HEK293 (cell line): Measurements from ENCODE around the gene SPINK4.

ENCODE experiments used
- CTCF ChIA-PET: fragments of 350-600 bp; formaldehyde crosslinking; extraction: SDS; loops from one replicate; lab custom pipeline; 2021; ENCODE audit warnings: antibody characterized with exemption; lab: Yijun Ruan, JAX
- POLR2A ChIA-PET: fragments of 300-600 bp; formaldehyde crosslinking; extraction: SDS; loops from one replicate; lab custom pipeline; 2020; ENCODE audit warnings: antibody characterized with exemption, inconsistent platforms; lab: Yijun Ruan, JAX
- H3K27ac ChIP-seq: fragments of 200-500 bp; sonication (Bioruptor generic); 2 replicates; pipeline ENCODE4 v1.5.1; 2014; ENCODE audit warnings: low read depth, low read length, control low read depth, inconsistent platforms; ENCODE audit errors: extremely low read depth
- H3K36me3 ChIP-seq, 2 experiments: fragments of 200-500 bp in 1 of 2; sonication (Bioruptor generic) in 1 of 2; 1 replicate in 1 of 2; 2 replicates in 1 of 2; pipeline ENCODE4 v1.5.1; 2014 to 2017; ENCODE audit warnings: inconsistent platforms in 2 of 2, low read length in 2 of 2; ENCODE audit not compliant: control insufficient read depth in 2 of 2, insufficient read depth in 1 of 2
- H3K4me1 ChIP-seq: fragments of 200-500 bp; sonication (Bioruptor generic); 2 replicates; pipeline ENCODE4 v1.5.1; 2014; ENCODE audit warnings: mild to moderate bottlenecking, low read length, inconsistent platforms; ENCODE audit not compliant: control insufficient read depth, insufficient read depth
- H3K4me3 ChIP-seq: 2 replicates; pipeline ENCODE4 v1.5.1; 2011; ENCODE audit warnings: low read depth, mild to moderate bottlenecking, control low read depth, low read length, moderate library complexity
- H3K9me3 ChIP-seq: fragments of 200-500 bp; sonication (Bioruptor generic); 2 replicates; pipeline ENCODE4 v1.5.1; 2014; ENCODE audit warnings: low read depth, low read length, inconsistent platforms; ENCODE audit not compliant: control insufficient read depth, insufficient read depth
- ELK4 ChIP-seq: IDR thresholded peaks from 2 replicates; pipeline ENCODE4 v1.6.1; 2011; ENCODE audit warnings: mild to moderate bottlenecking, low read depth, low read length, borderline replicate concordance
- GFI1B ChIP-seq: fragments of 450-650 bp; formaldehyde crosslinking; IDR thresholded peaks from 2 replicates; pipeline ENCODE4 v1.5.1; 2016; ENCODE audit warnings: missing biosample characterization, missing genetic modification characterization
- KLF1 ChIP-seq: fragments of 450-650 bp; formaldehyde crosslinking; IDR thresholded peaks from 2 replicates; pipeline ENCODE4 v1.5.1; 2016; ENCODE audit warnings: missing biosample characterization, missing genetic modification characterization
- KLF17 ChIP-seq: fragments of 450-650 bp; formaldehyde crosslinking; IDR thresholded peaks from 2 replicates; pipeline ENCODE4 v1.5.1; 2016; ENCODE audit warnings: missing biosample characterization, missing genetic modification characterization
- TRIM28 ChIP-seq: IDR thresholded peaks from 2 replicates; pipeline ENCODE4 v1.6.1; 2011; ENCODE audit warnings: low read length, control low read depth, borderline replicate concordance
- ZBTB21 ChIP-seq: fragments of 450-650 bp; formaldehyde crosslinking; IDR thresholded peaks from 2 replicates; pipeline ENCODE4 v1.5.1; 2017; ENCODE audit warnings: missing biosample characterization, missing genetic modification characterization
- ZBTB26 ChIP-seq: fragments of 450-650 bp; formaldehyde crosslinking; optimal IDR thresholded peaks from 2 replicates; pipeline ENCODE3; 2016; ENCODE audit warnings: missing biosample characterization, mild to moderate bottlenecking, missing genetic modification characterization
- ZNF10 ChIP-seq: fragments of 450-650 bp; formaldehyde crosslinking; IDR thresholded peaks from 2 replicates; pipeline ENCODE4 v1.5.1; 2017; ENCODE audit warnings: missing biosample characterization, missing genetic modification characterization
- ZNF138 ChIP-seq: fragments of 450-650 bp; formaldehyde crosslinking; IDR thresholded peaks from 2 replicates; pipeline ENCODE4 v1.5.1; 2016; ENCODE audit warnings: missing biosample characterization, missing genetic modification characterization, borderline replicate concordance
- ZNF518A ChIP-seq: fragments of 450-650 bp; formaldehyde crosslinking; conservative IDR thresholded peaks from 2 replicates; pipeline ENCODE4 v1.5.1; 2016; ENCODE audit warnings: low read depth, missing biosample characterization, missing genetic modification characterization
- ZNF571 ChIP-seq: fragments of 450-650 bp; formaldehyde crosslinking; IDR thresholded peaks from 2 replicates; pipeline ENCODE4 v1.5.0; 2017; ENCODE audit warnings: missing biosample characterization, missing genetic modification characterization
- ZNF626 ChIP-seq: fragments of 450-650 bp; sonication (Bioruptor Pico); formaldehyde crosslinking; IDR thresholded peaks from 2 replicates; pipeline ENCODE4 v1.5.1; 2018; ENCODE audit warnings: missing biosample characterization, missing genetic modification characterization, inconsistent platforms
- ZNF660 ChIP-seq: fragments of 450-650 bp; IDR thresholded peaks from 2 replicates; pipeline ENCODE4 v1.5.1; 2018; ENCODE audit warnings: missing biosample characterization, mild to moderate bottlenecking, missing genetic modification characterization
- ZNF664 ChIP-seq: fragments of 450-650 bp; formaldehyde crosslinking; IDR thresholded peaks from 2 replicates; pipeline ENCODE4 v1.5.1; 2016; ENCODE audit warnings: missing biosample characterization, missing genetic modification characterization
- ZNF692 ChIP-seq: fragments of 450-650 bp; formaldehyde crosslinking; IDR thresholded peaks from 2 replicates; pipeline ENCODE4 v1.5.1; 2016; ENCODE audit warnings: missing biosample characterization, missing genetic modification characterization
- ZNF843 ChIP-seq: fragments of 450-650 bp; formaldehyde crosslinking; IDR thresholded peaks from 2 replicates; pipeline ENCODE4 v1.5.1; 2016; ENCODE audit warnings: missing biosample characterization, missing genetic modification characterization
- ZSCAN18 ChIP-seq: fragments of 450-650 bp; formaldehyde crosslinking; IDR thresholded peaks from 2 replicates; pipeline ENCODE4 v1.5.1; 2016; ENCODE audit warnings: missing biosample characterization, missing genetic modification characterization
- ZSCAN23 ChIP-seq: fragments of 450-650 bp; formaldehyde crosslinking; IDR thresholded peaks from 2 replicates; pipeline ENCODE4 v1.5.1; 2016; ENCODE audit warnings: missing biosample characterization, missing genetic modification characterization

Gene SPINK4

GRCh38 chr9:33233626-33234342 is 6.2 kb upstream of the SPINK4 start (continued):
- TF ChIP-seq ZNF518A (tag by site-specific recombination) (peak; percentile 38; the same call in 1 of the 2 replicates), ZNF10 (no peak), ZNF660 (tag by site-specific recombination) (peak; percentile 68; the same call in 1 of the 2 replicates), KLF1 (tag by site-specific recombination) (peak; percentile 87), ZNF843 (tag by site-specific recombination) (0 out of 2 replicates have a peak, but pooled peaks have one; percentile 29), ZNF692 (tag by site-specific recombination) (peak; percentile 85), ZSCAN23 (tag by site-specific recombination) (no peak), ZNF138 (no peak), KLF17 (peak; percentile 95), ZBTB21 (peak; percentile 86; the same call in 1 of the 2 replicates)
- TF ChIP-seq, all 188 proteins: peak for 21

- no peaks in the 10 kb centered on the region for H3K9me3 ChIP-seq
- TF ChIP-seq TRIM28: no peak
- no peak for TF ChIP-seq GFI1B (tag by site-specific recombination)
- TF ChIP-seq ZSCAN18 (tag by site-specific recombination): no peak
- no peak for TF ChIP-seq ZNF626 (tag by site-specific recombination)
- TF ChIP-seq ZBTB26 (tag by site-specific recombination): no peak
- TF ChIP-seq ELK4: no peak
- no peak for TF ChIP-seq ZNF664
- TF ChIP-seq ZNF571 (tag by site-specific recombination): no peak
- H3K27ac ChIP-seq: no peak overlapping the region
- ChIA-PET CTCF (interaction anchor here (0.7 to 2.0 kb wide), 5 partner anchors 9 to 152 kb away, joined by 3 to 11 read pairs (median 4); no protein-coding TSS in a partner anchor), POLR2A (interaction anchor here (0.5 to 1.1 kb wide), 2 partner anchors 13 to 24 kb away, joined by 3 to 7 read pairs; no protein-coding TSS in a partner anchor)
- H3K4me3 ChIP-seq: no peak overlapping the region
- H3K36me3 ChIP-seq: no peaks in the 10 kb centered on the region
- H3K4me1 ChIP-seq: peaks cover 7% of the 10 kb centered on the region
Observed at GRCh38 chr9:33234511-33235467, 5.2 kb upstream of the SPINK4 start.
